ENCODE data around the gene ESRRA. TPM values are rescaled to one million over a fixed set of nuclear protein-coding genes. Genes with fewer than 3 reads are reported as not detected.

The ESRRA gene
- polyA plus RNA-seq, 2 of the 4 experiments (the other 2 are of a cell fraction), result 15.2 to 35.5 TPM

DNA sequence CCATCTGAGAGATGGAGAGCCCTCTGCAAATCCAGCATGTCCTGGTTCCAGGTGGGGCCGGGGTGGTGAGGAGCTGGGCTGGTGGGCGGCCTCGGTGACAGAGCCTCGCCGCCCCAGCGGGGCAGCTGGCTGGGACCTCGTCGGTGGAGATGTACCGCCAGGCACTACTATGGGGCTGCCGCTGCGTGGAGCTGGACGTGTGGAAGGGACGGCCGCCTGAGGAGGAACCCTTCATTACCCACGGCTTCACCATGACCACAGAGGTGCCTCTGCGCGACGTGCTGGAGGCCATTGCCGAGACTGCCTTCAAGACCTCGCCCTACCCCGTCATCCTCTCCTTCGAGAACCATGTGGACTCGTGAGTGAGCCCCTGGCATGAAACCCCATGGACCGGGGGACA, 47.0 kb upstream of the ESRRA start (continued):
- TF ChIP-seq ZFP36 (IDR thresholded peaks at IDR 0.05; ENCODE audit: borderline replicate concordance, partially characterized antibody) (no peak), NPAS2 (CRISPR knock-in tag; IDR thresholded peaks at IDR 0.05; ENCODE audit: borderline replicate concordance) (no peak), ZC3H11A (IDR thresholded peaks at IDR 0.05) (no peak), RFX5 (IDR thresholded peaks at IDR 0.05) (no peak), EHF (CRISPR knock-in tag; IDR thresholded peaks at IDR 0.05) (no peak), POLR2A (IDR thresholded peaks at IDR 0.05; ENCODE audit: low read length) (no peak), EP300 (IDR thresholded peaks at IDR 0.05) (no peak), EHMT2 (IDR thresholded peaks at IDR 0.05; ENCODE audit: low read depth) (no peak)

DNA sequence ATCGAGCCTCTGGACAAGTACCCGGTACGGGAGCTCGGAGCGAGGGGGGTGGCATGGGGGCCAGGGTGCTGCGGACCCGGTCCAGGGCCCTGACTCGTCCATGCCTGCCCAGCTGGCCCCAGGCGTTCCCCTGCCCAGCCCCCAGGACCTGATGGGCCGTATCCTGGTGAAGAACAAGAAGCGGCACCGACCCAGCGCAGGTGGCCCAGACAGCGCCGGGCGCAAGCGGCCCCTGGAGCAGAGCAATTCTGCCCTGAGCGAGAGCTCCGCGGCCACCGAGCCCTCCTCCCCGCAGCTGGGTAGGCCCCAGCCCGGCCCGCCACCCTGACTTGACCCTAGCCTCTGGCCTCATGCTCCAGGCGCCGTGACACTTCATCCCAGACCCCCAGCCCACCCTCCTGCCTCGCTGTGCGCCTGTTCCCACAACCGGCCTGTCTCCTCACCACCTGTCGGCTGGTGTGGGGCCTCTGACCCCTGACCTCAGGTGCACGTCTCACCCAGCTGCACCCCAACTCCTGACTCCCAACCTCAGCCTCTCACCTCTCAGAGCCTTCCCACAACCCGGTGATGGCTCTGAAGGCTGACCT, 46.3 kb upstream of the ESRRA start:
- POLR2A ChIA-PET, result no interaction called here
- CTCF ChIA-PET, result interaction anchor here (1.5 to 16.0 kb wide), 3 partner anchors 11 to 44 kb away, joined by 3 to 220 read pairs (median 76); partner anchors contain the start of genes CATSPERZ, ESRRA, PLCB3 and PPP1R14B
- no peak for FAIRE-seq
- no peak for ATAC-seq
- WGBS (ENCODE audit: missing lambda C conversion rate), result 94% methylated on average over 32 of the region's 32 CpGs
- no peak overlapping the region for H3K27ac ChIP-seq
- no peaks in the 10 kb centered on the region for H3K9me3 ChIP-seq
- H3K4me2 ChIP-seq, result no peak overlapping the region
- DNase-seq (ENCODE audit: low read depth in 1 of 2, low spot score in 1 of 2), result no peak
- no peak for TF ChIP-seq SMC3 (IDR thresholded peaks at IDR 0.05)
- no peak for TF ChIP-seq NFE2L2 (conservative IDR thresholded peaks at IDR 0.05; ENCODE audit: low read length)
- no peak for TF ChIP-seq CBX8 (IDR thresholded peaks at IDR 0.05)
- H3K4me3 ChIP-seq, result no peak overlapping the region
- peaks cover 4% of the 10 kb centered on the region; the same call in 1 of the 3 replicates for H3K4me1 ChIP-seq

DNA sequence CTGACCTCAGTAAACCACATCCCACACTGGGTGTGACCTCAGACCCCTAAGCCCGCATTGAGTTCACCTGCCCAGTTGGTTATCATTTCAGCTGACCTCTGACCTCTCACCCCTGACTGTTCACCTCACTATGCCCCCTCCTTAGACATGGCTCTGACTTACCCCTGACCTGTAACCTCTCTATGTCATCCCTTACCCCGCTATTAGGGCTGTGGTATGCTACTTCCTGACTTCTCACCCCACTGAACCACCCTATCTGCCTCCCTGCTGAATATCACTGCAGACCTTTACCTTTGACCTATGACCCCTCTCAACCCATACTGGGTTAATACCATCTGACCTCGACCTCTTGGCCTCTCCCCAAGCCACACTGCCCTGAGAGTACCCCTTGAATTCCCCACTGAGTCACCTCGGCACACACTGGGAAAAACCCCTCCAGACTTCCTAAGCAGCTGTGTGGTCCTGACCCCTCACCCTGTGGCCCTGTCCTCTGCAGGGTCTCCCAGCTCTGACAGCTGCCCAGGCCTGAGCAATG, 45.7 kb upstream of the ESRRA start:
- ChIA-PET CTCF (interaction anchor here (6.4 to 16.0 kb wide), 3 partner anchors 12 to 43 kb away, joined by 76 to 220 read pairs (median 220); partner anchors contain the start of genes CATSPERZ, ESRRA, PLCB3 and PPP1R14B), POLR2A (no interaction called here)
- Histone ChIP-seq H3K9me3 (no peaks in the 10 kb centered on the region), H3K4me2 (no peak overlapping the region), H3K4me3 (no peak overlapping the region), H3K4me1 (peaks cover 4% of the 10 kb centered on the region; the same call in 1 of the 3 replicates), H3K27ac (no peak overlapping the region)
- 85% methylated on average over 4 of the region's 4 CpGs for WGBS (ENCODE audit: missing lambda C conversion rate)
- DNase-seq (ENCODE audit: low read depth in 1 of 2, low spot score in 1 of 2), result no peak
- no peak for TF ChIP-seq CHD4 (IDR thresholded peaks at IDR 0.05; ENCODE audit: borderline replicate concordance)
- no peak for TF ChIP-seq POLR2A (IDR thresholded peaks at IDR 0.05; ENCODE audit: low read length)
- no peak for TF ChIP-seq MAX (IDR thresholded peaks at IDR 0.05)
- no peak for TF ChIP-seq MAFK (IDR thresholded peaks at IDR 0.05; ENCODE audit: partially characterized antibody)
- no peak for TF ChIP-seq HEYL (CRISPR knock-in tag; IDR thresholded peaks at IDR 0.05)
- TF ChIP-seq, protein P1, sequence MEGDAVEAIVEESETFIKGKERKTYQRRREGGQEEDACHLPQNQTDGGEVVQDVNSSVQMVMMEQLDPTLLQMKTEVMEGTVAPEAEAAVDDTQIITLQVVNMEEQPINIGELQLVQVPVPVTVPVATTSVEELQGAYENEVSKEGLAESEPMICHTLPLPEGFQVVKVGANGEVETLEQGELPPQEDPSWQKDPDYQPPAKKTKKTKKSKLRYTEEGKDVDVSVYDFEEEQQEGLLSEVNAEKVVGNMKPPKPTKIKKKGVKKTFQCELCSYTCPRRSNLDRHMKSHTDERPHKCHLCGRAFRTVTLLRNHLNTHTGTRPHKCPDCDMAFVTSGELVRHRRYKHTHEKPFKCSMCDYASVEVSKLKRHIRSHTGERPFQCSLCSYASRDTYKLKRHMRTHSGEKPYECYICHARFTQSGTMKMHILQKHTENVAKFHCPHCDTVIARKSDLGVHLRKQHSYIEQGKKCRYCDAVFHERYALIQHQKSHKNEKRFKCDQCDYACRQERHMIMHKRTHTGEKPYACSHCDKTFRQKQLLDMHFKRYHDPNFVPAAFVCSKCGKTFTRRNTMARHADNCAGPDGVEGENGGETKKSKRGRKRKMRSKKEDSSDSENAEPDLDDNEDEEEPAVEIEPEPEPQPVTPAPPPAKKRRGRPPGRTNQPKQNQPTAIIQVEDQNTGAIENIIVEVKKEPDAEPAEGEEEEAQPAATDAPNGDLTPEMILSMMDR (IDR thresholded peaks at IDR 0.05), result no peak
- no peak for TF ChIP-seq BCL3 (IDR thresholded peaks at IDR 0.05)
- TF ChIP-seq CEBPB (IDR thresholded peaks at IDR 0.05), result no peak
- no peak for TF ChIP-seq ZC3H11A (IDR thresholded peaks at IDR 0.05)
- TF ChIP-seq FOXS1 (CRISPR knock-in tag; IDR thresholded peaks at IDR 0.05), result no peak
- no peak for TF ChIP-seq PHF8 (IDR thresholded peaks at IDR 0.05; ENCODE audit: borderline replicate concordance, low read depth)
- no peak for TF ChIP-seq TFCP2L1 (CRISPR knock-in tag; IDR thresholded peaks at IDR 0.05)
- no peak for TF ChIP-seq FOSB (CRISPR knock-in tag; IDR thresholded peaks at IDR 0.05)
- TF ChIP-seq, protein P2, sequence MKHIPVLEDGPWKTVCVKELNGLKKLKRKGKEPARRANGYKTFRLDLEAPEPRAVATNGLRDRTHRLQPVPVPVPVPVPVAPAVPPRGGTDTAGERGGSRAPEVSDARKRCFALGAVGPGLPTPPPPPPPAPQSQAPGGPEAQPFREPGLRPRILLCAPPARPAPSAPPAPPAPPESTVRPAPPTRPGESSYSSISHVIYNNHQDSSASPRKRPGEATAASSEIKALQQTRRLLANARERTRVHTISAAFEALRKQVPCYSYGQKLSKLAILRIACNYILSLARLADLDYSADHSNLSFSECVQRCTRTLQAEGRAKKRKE (CRISPR knock-in tag; IDR thresholded peaks at IDR 0.05; ENCODE audit: low read depth), result no peak
- TF ChIP-seq KDM5A (IDR thresholded peaks at IDR 0.05), result no peak
- TF ChIP-seq RFX5 (IDR thresholded peaks at IDR 0.05), result no peak
- TF ChIP-seq JUN (IDR thresholded peaks at IDR 0.05), result no peak
- TF ChIP-seq EHF (CRISPR knock-in tag; IDR thresholded peaks at IDR 0.05), result no peak
- no peak for TF ChIP-seq HDAC2 (IDR thresholded peaks at IDR 0.05)
- ATAC-seq, result no peak
- FAIRE-seq, result no peak

All from A549 (cell line).